ENCODE data around the gene PCED1B.

PCED1B gene

DNA sequence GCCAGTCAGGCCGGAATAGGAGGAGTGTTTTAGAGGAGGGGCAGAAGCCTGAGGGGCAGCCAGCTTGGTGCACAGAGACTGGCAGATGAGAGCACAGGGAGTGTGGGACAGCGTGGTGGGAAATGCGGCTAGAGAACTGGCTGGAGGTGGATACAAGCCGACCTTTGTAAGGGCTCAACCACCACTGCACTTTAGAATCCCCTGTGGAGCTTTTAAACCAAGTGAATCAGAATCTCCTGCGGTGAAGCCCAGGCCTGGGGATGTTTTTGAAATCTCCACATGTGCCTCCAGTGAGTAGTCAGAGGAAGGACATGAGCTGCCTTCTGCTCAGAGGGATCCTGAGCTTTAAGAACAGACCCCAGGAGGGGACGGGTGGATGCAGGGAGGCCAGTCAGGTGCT lies 10.9 kb upstream of the PCED1B start:
- no peak for DNase-seq

DNA sequence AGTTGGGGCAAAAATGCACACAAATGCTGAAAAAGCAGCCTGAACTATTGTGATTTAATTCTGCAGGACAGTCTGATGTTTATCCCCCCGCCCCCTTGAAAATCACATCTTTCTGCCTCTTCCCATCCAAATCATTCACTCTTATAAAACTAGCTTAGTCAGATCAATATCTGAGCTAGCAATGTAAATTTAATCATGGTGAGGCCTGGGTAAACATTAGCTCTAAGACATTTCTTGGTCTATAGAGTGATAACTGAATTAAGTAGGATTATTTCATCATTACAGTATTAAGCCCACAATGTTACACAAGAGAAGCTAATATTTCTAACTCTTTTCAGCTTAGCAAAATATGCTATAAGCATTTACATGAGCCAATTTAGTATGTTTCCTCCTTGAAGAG lies 9.1 kb upstream of the PCED1B start:
- DNase-seq = no peak

DNA sequence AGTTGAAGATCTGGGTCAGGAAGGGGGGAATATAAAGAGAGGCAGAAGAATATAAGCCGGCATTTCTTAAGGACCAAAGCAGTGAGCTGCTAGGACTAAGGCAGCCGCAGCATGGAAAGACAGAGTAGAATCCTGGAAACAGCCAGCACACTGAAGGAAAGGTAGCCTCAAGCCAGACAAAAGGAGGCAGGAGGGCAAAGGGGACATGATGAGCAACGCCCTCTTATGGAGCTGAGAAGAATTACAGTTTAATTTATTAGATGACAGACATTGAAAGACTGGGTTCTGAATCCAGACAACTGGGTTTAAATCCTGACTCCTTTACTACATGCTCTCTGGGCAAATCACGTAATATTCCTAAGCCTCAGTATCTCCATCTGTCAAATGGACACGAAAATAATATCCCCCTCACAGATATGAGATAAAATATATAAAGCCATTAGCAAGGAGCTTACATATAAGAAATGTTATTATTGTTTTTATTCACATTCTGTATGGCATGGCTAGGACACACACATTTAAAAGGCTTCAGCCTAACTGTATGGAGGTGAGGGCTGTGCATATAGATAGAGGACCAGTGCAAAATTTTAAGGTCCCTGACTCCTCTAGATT lies 8.1 kb upstream of the PCED1B start:
- peak; percentile 47 for DNase-seq

DNA sequence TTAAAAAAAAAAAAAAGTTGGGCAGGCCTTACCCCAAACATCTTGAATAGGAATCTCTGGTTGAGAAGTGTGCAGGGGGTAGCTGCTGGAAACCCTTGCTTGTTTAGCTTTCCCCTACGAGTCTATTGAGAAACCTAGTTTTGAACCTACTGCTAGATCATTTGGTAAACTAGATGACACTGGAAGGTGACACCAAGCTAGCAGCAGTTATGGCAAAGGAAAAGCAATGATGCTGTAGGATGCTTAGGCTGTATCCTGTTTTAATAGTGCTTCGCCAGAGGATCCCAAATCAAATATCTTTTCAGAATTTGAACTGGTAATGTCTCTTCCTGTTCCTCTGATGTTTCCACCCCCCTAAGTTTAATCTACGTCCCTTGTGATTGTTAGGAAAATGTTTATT lies 5.5 kb upstream of the PCED1B start:
- DNase-seq = no peak

DNA sequence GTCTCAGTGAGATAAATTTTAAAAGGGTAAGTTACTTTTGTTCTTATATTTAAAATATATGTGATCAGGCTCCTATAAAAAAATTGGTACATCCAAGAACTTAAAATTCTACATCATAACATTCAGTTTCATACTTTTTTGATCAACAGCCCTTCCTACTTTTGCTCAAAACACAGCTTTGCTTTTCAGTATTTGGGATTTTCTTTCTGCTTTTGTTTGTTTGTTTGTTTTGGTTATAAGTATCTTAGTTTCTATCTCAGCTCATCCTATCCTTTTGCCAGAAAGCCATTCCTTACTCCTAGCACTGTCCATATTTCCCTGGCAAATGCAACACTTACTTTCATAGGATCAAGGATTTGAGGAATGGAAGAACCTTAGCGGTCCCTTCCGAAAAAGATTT lies 4.7 kb upstream of the PCED1B start:
- no peak for DNase-seq

DNA sequence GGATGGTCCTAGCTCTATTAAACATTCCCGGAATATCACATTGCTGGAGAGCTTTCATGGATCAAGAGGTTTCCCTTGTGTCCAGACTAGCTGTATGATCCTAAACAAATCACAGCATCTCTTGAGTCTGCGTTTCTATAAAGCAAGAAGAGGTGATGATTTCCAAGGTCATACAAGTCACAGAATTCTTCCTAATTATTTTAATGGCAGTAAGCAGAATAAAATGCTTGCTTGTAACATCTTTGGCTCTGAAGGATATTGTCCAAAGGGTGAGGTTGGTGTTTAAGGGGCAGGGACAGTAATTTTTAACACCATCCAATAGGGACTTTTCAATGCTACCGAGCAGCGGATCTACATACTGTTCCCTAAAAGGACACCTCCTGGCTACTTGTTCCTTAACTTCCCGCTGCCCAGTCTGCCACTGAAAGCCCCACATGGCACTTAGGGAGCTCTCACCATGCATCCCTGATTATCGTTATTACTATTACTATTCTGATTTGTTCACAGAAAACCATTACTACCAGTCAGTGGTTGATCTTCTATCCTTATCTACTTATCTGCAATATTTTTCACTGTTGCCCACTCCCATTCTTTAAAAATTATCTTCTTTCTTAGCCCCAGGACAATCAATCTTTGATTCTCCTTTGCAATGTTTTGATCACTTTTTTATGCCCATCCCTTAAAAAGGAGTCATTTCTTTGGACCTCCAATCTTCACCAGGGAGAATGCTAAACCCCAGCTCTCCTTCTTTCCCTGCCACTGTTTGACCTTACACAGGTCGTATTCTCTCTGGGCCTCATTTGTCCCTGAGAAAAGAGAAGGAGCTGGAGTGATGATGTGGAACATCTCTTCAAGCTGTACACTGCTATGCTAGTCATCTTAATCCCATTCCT lies 4.0 kb upstream of the PCED1B start:
- no peak for DNase-seq

DNA sequence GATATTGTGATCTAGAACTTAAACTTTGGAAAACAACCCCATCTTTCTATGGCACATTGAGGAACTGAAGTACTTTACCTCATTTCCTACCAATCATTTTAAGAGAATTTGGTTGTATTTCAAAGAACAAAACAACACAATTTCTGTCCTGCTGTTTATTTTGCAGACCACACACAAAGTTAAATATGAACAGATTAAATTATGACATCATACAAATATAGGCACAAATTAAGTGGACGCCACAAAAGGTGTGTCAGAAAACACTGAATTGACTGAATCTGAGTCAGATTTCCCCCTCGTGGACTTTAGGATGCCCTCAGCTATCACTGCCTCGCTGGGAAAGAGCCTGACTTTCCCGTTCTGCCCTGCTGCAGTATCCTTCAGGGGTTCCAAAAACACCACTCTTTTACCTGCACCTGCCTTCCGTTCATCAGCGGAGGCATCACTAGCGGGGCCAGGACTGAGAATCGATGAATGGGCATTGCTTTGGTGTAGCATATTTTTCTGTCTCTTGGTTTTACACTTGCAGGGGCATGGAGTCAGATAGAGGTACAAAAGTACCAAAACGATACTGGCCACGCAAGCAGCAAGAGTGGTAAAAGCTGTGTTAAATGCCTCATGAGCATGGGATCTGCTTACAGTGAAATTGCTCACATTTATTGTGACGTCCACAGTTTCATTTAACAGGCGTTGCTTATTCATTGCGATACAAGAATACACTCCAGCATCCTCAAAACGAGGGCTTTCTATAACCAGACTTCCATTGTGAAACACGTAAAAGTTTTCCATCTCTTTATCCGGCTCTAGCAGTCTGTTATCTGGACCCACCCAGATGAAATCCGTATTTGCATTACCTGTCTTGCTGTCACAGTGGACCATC lies 2.0 kb upstream of the PCED1B start:
- no peak for DNase-seq

DNA sequence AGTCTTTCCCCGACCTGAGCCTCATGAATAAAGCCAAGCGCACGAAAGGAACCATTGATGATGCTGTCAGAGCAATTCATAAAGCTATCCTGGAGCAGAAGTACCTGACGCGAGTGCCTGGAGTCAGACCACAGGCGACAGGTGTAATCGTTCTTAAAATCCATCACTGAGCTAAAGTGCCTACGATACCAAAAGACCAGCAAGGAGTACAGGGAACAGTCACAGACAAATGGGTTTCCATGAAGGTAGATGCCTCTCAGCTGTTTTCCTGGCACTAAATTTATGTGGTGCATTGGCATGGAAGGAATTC lies 1.4 kb upstream of the PCED1B start:
- DNase-seq = no peak

DNA sequence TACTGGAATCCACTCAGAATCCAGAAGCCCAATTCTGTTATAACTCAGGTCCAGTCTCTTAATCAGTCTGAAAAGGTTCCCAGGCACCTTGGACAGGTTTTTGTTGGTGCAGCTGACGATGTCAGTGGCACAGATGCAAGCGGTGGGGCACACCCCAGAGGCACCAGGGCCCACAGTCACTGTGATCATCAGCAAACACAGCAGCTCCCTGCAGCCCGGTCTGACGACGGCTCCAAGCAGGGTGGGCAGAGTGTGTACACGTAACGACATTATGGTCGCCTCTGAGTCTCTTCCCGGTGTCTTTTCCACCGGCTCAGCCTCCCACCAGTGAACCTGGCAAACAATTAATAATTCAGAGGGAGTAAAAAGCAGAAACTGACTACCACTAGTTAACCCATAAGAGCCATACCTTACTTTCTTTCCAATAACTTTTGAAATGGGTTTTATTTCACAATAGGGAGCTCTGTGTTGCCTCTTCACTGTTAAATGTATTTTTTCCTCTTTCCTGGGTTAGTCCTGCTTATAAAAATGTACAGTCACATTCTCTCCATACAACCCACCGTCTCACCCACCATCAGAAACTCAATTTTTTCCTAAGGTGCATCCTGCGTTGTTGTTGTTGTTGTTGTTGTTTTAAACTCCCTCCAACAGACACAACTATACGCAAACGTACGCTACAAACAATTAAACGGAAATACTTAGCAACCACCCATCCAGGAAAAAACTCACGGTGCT lies 521 bp upstream of the PCED1B start:
- peak; percentile 43 for DNase-seq

DNA sequence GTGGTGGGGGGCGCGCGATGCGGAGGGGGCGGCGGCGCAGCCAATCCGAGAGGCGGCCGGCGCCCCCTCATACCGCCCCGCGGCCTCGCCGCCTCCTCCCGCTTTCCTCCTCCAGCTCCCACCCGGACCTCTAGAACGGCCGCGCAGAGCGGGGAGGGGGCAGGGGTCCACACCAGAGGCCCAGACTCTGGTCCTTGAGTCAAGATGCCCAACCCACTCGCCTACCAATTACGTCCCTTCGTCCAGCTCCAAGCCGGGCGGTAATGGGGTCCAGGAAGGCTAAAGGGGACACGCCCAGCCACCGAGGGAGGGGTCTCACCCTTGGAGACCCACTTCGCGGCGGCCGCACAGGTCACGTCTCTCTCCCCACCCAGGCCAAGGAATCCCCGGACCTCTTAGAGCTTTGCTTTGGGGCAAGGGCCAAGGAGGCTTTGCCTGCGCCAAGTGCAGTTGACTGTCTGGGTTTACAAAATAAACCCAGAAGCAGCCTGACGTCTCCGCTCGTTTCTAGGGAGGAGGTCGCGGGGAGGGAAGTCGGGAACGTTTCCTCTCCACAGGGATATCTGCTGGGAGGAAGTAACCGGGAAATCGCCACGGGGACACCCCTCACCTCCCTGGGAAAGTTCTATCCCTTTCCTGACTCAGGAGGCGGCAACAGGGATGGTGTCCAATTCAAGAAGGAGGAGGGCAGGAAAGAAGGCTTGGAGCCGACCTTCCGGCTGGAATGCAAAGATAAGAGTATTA lies 732 bp downstream of the PCED1B start:
- DNase-seq = peak; percentile 40

DNA sequence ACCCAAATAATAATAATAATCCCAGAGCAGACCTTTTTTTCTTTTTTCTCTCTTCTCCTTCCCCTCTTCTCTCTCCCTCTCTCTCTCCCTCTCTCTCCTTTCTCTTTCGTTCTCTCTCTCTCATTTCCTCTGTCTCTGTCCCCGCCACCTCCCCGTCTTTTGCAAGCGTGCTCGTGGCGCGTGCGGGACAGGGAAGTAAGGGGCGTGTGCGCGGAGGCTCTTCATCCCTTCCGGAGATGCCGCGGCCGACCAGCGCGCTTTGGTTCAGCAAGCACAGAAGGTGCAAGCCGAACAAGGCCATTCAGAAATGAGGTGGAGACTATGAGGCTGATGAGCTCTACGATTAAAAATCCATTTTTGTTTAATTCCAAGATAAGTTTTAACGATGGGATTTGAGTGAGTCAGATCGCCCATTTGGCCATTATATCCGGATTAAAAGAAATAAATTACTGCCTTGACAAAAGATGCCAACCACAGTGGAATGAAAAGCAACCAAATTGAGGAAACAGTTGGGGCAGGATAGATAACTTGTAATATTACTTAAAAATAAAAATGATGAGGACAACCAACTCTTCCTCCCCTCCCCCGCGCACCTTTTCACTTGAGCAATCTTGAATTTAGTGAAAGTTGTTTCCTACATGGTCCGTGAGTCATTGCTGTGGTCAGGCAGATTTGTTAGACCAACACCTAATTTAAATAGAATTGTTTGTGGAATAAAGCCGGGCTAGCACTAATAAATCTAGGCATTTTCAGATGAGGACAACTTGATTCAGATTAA lies 1.5 kb downstream of the PCED1B start:
- peak; percentile 60 for DNase-seq

DNA sequence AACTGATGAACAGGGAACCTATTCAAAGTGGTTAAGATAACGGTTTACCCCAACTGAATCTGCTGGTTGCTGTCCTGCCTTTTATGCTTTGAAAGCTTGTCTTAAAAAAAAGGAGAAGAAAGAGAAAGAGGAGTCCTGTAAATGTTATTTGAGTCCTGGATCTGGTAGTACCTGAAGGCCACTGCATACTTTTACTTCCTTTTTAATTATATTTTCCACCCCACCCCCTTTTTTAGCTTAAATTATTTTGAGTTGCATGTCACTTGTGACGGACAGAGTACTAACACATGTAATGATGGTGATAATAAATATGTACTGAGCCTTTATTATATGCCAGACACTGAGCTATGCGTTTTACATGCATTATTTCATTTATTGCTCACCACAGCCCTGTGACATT lies 2.9 kb downstream of the PCED1B start:
- DNase-seq = no peak

DNA sequence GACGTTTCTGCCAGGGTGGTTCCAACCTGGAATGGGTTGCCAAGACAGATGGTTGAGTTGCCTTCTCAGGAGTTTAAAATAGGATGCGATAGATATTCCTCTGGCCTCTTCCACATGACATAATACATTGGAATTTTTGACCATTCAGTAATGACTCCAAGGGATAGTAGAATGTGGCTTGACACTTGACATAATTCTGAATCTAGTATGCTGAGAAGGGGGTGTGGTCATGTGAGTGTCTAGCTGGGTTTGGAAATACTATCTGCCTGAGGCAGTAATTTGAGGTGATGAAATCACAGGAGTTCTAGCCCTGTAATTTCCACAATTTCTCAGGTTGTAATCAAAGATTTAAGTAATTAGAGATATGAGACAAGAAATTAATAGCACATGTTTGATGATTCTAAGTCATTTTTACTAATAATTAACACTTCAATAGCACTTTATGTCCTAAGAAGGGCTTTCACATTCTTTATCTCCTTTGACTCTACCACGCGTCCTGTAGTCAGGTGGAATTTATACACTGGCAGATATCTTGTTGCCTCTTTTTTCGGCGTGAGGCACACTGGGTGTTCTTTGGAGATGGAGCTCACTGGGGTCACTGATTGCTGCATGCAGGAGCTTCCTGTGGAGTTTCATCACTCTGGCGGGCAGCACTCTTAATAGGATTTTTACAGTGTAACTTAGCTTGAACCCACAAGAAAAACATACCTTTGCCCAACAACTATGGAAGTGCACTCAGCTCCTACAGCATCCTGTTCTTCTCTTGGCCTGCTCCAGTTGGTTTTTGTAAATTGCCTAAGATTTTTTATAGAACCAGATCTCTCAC lies 3.6 kb downstream of the PCED1B start:
- DNase-seq = no peak

DNA sequence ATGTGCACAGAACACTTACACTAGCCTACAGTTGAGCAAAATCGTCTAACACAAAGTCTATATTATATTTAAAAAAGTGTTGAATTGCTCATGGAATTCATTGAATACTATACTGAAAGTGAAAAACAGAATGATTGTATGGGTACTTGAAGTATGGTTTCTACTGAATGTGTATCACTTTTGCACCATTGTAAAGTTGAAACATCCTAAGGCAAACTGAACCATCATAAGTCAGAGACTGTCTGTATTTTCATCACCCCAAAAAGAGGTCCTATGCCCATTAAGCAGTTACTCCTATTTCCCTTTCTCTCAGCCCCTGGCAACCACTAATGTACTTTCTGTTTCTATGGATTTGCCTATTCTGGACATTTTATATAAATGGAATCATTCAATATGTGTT lies 4.8 kb downstream of the PCED1B start:
- DNase-seq = no peak

DNA sequence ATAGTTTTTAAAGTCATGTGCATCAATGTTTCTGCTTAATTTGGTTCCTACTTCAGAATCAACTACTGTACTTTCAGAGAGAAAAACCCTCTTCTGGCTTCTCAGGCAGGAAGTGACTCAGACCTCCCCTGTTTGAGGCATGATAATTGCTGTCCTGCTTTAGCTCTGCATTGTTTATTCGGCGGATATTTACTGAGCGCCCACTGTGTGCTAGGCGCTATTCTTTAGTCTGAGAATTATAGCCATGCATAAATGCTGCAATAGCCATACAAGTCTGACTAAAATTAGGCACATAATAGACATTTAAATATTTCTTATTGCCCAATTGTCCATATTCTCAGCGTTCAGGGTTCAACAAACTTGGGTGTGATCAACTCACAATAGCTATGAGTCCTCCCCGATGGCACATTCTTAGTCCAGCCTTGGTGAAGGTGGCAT lies 6.4 kb downstream of the PCED1B start:
- peak; percentile 69 for DNase-seq

DNA sequence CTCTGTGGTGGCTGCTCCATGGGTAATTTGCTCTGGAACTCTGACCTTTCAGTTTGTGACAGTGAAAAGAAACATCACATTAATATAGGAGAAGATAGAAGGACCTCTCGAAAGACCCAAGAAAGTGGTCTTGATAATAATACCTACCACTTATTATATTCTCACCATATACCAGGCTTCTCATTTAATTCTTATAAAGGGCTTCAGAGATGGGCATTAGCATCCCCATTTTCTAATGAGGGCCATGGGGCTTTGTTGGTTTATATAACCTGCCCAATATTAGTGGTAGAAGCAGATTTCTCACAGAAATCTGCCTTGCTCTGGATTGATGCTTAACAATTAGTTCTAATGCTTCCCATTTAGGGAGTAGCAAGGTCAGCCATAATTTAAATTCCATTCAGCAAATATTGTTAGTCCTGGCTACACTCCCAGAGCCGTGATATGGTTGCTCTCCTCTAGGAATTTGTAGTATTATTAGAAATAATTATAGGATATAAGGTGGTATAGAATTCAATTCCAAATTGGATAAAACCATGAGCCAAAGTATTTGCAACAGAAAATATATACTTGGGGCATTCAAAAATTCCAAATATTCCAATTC lies 7.8 kb downstream of the PCED1B start:
- no peak for DNase-seq

DNA sequence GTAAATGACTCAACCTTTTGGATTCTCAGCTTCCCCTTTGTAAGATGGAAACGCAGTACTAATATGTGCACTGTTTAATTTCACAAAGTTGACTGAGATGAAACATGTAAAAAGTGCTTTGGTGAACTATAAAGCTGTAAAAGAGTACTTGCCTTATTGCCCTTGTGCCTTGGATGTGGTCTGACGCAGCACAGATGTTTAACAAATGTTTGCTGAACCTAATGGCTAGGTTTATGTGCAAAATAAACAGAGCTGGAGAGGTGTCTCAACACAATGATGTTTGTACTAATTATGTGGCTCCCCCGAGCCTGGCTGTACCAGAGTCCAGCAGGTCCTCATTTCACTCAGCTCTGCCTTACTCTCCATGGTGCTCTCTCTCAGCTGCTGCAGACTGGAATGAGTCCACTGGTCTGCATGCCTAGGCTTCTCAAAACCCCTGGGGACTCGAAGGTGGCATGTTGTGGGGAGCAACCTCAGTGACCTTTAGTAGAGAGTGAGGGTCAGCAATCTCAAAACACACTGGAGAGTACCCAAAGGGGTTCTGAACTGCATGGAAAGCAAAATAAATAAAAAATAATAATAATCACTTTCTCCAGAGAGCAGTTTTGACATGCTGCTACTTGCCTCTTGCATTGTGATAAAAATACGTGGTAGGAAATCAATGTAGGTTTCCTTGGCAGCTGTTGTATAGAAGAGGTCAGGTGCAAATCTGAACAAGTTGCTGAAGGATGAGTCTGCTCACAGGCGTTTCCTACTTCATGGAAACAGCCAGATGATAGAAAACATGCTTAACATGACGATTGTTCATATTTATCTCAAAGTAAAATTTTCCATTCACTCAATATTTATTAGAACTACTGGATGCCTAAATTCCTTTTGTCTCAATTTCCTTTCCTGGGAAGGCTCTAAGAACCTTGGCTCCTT lies 8.9 kb downstream of the PCED1B start:
- no peak for DNase-seq

DNA sequence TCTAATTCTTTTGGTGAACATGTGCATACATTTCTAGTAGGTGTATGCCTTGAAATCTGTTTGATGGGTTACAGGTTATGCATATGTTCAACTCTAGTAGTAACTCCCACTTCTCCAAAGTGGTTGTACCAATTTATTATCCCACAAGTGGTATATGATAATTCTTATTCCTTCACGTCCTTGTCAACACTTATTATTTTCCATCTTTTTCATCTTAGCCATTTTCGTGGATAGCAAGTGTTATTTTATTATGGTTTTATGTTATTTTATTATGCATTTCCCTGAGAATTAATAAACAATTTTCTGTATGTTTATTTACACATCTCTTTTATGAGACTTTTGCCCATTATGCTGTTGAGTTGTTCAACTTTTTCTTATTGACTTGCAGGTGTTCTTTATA lies 11.6 kb downstream of the PCED1B start:
- no peak for DNase-seq

DNA sequence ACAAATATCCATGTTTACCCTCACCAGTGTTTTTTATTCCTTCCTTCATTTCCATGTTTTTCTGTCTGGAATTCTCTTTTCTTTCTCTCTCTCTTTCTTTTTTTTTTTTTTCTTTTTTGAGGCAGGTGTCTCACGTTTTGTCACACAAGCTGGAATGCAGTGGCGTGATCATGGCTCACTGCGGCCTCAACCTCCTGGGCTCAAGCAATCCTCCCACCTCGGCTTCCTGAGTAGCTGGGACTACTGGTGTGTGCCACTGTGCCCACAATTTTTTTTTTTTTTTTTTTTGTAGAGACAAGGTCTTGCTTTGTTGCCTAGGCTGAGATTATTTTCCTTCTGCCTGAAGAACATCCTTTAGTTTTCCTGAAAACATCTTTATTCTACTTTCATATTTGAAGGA lies 15.4 kb downstream of the PCED1B start:
- DNase-seq = no peak
